SK-N-SH treated with all-trans-retinoic acid at 6 μM for 48 hours (cell line): Measurements from ENCODE around the gene MRPL46.

ENCODE experiments used
- ATAC-seq: fragments of 200-7000 bp; cut with Tn5 transposase; 3 replicates; pipeline ENCODE4 v1.9.1; 2020; ENCODE audit warnings: mild to moderate bottlenecking, moderate library complexity
- CSDC2 ChIP-seq: fragments of 250-450 bp; sonication (Bioruptor Pico); IDR thresholded peaks from 2 replicates; pipeline ENCODE4 v1.5.0; 2020; ENCODE audit warnings: mild to moderate bottlenecking, moderate library complexity
- GLIS3 ChIP-seq: fragments of 250-450 bp; sonication (Bioruptor Pico); IDR thresholded peaks from 2 replicates; pipeline ENCODE4 v1.5.0; 2020; ENCODE audit warnings: mild to moderate bottlenecking, moderate library complexity
- ISL1 ChIP-seq: fragments of 250-450 bp; sonication (Bioruptor Pico); IDR thresholded peaks from 2 replicates; pipeline ENCODE4 v2.1.2; 2022; ENCODE audit warnings: mild to moderate bottlenecking, moderate library complexity
- OSR1 ChIP-seq: fragments of 250-450 bp; sonication (Bioruptor Pico); IDR thresholded peaks from 2 replicates; pipeline ENCODE4 v1.8.0; 2022; ENCODE audit warnings: moderate library complexity, mild to moderate bottlenecking, inconsistent platforms
- PPARA ChIP-seq: fragments of 250-450 bp; sonication (Bioruptor Pico); IDR thresholded peaks from 2 replicates; pipeline ENCODE4 v1.5.0; 2020; ENCODE audit warnings: mild to moderate bottlenecking, borderline replicate concordance
- RARB ChIP-seq: fragments of 250-450 bp; sonication (Bioruptor Pico); IDR thresholded peaks from 2 replicates; pipeline ENCODE4 v1.8.0; 2021; ENCODE audit warnings: mild to moderate bottlenecking, moderate library complexity
- ZC3H10 ChIP-seq: fragments of 250-450 bp; sonication (Bioruptor Pico); IDR thresholded peaks from 2 replicates; pipeline ENCODE4 v1.5.1; 2021; ENCODE audit warnings: mild to moderate bottlenecking, moderate library complexity
- ZFP3 ChIP-seq: fragments of 250-450 bp; sonication (Bioruptor Pico); IDR thresholded peaks from 2 replicates; pipeline ENCODE4 v1.5.0; 2020; ENCODE audit warnings: mild to moderate bottlenecking, moderate library complexity
- ZFP30 ChIP-seq: fragments of 450-650 bp; formaldehyde crosslinking; IDR thresholded peaks from 2 replicates; pipeline ENCODE4 v1.5.0; 2022; ENCODE audit warnings: mild to moderate bottlenecking, moderate library complexity
- ZNF565 ChIP-seq: fragments of 450-650 bp; formaldehyde crosslinking; conservative IDR thresholded peaks from 2 replicates; pipeline ENCODE4 v1.5.0; 2020; ENCODE audit warnings: low read depth, mild to moderate bottlenecking, moderate library complexity
- ZNF8 ChIP-seq: fragments of 450-650 bp; formaldehyde crosslinking; IDR thresholded peaks from 2 replicates; pipeline ENCODE4 v1.5.0; 2020; ENCODE audit warnings: mild to moderate bottlenecking, moderate library complexity
- TF ChIP-seq, protein P1 (sequence below): fragments of 250-450 bp; sonication (Bioruptor Pico); IDR thresholded peaks from 2 replicates; pipeline ENCODE4 v1.8.0; 2020; ENCODE audit warnings: mild to moderate bottlenecking, moderate library complexity, borderline replicate concordance
- TF ChIP-seq, protein P2 (sequence below): fragments of 250-450 bp; sonication (Bioruptor Pico); IDR thresholded peaks from 2 replicates; pipeline ENCODE4 v1.5.1; 2021; ENCODE audit warnings: mild to moderate bottlenecking, moderate library complexity
- TF ChIP-seq, protein P3 (sequence below): fragments of 250-450 bp; sonication (Bioruptor Pico); IDR thresholded peaks from 2 replicates; pipeline ENCODE4 v1.8.0; 2021; ENCODE audit warnings: low read depth, mild to moderate bottlenecking, moderate library complexity, borderline replicate concordance
- TF ChIP-seq, protein P4 (sequence below): fragments of 250-450 bp; sonication (Bioruptor Pico); IDR thresholded peaks from 2 replicates; pipeline ENCODE4 v1.5.1; 2020; ENCODE audit warnings: low read depth, mild to moderate bottlenecking, moderate library complexity
- TF ChIP-seq, protein P5 (sequence below): fragments of 250-450 bp; sonication (Bioruptor Pico); IDR thresholded peaks from 2 replicates; pipeline ENCODE4 v1.5.0; 2020; ENCODE audit warnings: mild to moderate bottlenecking, moderate library complexity

Gene MRPL46

DNA sequence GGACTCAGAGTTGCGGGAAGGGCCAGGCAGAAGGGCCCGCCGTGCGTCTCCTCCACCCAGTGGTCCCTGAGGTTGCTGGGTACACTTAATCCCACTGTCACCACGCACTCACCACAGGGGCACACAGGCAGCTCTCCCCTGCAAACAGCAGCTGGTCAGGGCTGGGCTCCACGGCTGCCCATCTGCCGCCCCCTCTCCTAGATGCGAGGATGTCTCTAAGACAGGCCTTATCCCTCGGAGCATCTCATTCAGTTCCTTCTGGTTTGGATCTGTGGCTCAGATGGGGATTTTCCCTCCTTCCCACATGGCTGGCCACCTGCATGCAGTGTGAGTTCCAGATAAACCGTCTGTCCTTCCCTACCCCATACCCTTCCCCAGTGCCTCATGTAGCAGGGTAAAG, 26.7 kb upstream of the MRPL46 start:
- ATAC-seq = no peak
- TF ChIP-seq, protein P1, sequence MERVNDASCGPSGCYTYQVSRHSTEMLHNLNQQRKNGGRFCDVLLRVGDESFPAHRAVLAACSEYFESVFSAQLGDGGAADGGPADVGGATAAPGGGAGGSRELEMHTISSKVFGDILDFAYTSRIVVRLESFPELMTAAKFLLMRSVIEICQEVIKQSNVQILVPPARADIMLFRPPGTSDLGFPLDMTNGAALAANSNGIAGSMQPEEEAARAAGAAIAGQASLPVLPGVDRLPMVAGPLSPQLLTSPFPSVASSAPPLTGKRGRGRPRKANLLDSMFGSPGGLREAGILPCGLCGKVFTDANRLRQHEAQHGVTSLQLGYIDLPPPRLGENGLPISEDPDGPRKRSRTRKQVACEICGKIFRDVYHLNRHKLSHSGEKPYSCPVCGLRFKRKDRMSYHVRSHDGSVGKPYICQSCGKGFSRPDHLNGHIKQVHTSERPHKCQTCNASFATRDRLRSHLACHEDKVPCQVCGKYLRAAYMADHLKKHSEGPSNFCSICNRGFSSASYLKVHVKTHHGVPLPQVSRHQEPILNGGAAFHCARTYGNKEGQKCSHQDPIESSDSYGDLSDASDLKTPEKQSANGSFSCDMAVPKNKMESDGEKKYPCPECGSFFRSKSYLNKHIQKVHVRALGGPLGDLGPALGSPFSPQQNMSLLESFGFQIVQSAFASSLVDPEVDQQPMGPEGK = no peak
- TF ChIP-seq, all 23 proteins: peak for 0

DNA sequence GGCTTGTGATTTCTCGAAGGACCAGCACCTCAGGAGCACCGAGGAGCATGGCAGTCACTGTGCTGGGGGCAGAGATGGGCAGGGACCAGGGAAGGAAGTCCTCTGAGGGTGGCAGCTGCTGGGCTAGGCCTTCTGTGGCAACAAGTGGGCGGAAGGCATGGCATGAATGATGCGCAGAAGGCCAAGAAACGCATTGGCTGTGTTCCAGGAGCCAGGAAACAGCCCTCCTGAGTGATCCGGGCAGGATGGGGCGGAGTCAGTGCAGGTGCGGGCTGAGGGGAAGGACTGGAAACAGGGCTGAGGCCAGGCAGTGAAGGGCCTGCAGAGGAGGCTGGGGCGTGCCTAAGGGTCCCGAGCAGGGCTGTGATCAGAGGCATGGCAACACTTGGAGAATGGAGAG, 24.0 kb upstream of the MRPL46 start:
- ATAC-seq = no peak
- TF ChIP-seq CSDC2 (CRISPR knock-in tag) (no peak), PPARA (no peak), ZNF8 (no peak), ZC3H10 (no peak), ZNF565 (no peak), OSR1 (CRISPR knock-in tag) (no peak), ISL1 (CRISPR knock-in tag) (no peak), GLIS3 (CRISPR knock-in tag) (no peak), RARB (CRISPR knock-in tag) (no peak)
- TF ChIP-seq, protein P2, sequence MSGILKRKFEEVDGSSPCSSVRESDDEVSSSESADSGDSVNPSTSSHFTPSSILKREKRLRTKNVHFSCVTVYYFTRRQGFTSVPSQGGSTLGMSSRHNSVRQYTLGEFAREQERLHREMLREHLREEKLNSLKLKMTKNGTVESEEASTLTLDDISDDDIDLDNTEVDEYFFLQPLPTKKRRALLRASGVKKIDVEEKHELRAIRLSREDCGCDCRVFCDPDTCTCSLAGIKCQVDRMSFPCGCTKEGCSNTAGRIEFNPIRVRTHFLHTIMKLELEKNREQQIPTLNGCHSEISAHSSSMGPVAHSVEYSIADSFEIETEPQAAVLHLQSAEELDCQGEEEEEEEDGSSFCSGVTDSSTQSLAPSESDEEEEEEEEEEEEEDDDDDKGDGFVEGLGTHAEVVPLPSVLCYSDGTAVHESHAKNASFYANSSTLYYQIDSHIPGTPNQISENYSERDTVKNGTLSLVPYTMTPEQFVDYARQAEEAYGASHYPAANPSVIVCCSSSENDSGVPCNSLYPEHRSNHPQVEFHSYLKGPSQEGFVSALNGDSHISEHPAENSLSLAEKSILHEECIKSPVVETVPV (CRISPR knock-in tag) = no peak
- TF ChIP-seq, protein P3, sequence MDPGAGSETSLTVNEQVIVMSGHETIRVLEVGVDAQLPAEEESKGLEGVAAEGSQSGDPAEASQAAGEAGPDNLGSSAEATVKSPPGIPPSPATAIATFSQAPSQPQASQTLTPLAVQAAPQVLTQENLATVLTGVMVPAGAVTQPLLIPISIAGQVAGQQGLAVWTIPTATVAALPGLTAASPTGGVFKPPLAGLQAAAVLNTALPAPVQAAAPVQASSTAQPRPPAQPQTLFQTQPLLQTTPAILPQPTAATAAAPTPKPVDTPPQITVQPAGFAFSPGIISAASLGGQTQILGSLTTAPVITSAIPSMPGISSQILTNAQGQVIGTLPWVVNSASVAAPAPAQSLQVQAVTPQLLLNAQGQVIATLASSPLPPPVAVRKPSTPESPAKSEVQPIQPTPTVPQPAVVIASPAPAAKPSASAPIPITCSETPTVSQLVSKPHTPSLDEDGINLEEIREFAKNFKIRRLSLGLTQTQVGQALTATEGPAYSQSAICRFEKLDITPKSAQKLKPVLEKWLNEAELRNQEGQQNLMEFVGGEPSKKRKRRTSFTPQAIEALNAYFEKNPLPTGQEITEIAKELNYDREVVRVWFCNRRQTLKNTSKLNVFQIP (CRISPR knock-in tag) = no peak
- TF ChIP-seq, protein P1 = no peak
- TF ChIP-seq, protein P4, sequence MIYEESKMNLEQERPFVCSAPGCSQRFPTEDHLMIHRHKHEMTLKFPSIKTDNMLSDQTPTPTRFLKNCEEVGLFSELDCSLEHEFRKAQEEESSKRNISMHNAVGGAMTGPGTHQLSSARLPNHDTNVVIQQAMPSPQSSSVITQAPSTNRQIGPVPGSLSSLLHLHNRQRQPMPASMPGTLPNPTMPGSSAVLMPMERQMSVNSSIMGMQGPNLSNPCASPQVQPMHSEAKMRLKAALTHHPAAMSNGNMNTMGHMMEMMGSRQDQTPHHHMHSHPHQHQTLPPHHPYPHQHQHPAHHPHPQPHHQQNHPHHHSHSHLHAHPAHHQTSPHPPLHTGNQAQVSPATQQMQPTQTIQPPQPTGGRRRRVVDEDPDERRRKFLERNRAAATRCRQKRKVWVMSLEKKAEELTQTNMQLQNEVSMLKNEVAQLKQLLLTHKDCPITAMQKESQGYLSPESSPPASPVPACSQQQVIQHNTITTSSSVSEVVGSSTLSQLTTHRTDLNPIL (CRISPR knock-in tag) = no peak
- TF ChIP-seq, protein P5, sequence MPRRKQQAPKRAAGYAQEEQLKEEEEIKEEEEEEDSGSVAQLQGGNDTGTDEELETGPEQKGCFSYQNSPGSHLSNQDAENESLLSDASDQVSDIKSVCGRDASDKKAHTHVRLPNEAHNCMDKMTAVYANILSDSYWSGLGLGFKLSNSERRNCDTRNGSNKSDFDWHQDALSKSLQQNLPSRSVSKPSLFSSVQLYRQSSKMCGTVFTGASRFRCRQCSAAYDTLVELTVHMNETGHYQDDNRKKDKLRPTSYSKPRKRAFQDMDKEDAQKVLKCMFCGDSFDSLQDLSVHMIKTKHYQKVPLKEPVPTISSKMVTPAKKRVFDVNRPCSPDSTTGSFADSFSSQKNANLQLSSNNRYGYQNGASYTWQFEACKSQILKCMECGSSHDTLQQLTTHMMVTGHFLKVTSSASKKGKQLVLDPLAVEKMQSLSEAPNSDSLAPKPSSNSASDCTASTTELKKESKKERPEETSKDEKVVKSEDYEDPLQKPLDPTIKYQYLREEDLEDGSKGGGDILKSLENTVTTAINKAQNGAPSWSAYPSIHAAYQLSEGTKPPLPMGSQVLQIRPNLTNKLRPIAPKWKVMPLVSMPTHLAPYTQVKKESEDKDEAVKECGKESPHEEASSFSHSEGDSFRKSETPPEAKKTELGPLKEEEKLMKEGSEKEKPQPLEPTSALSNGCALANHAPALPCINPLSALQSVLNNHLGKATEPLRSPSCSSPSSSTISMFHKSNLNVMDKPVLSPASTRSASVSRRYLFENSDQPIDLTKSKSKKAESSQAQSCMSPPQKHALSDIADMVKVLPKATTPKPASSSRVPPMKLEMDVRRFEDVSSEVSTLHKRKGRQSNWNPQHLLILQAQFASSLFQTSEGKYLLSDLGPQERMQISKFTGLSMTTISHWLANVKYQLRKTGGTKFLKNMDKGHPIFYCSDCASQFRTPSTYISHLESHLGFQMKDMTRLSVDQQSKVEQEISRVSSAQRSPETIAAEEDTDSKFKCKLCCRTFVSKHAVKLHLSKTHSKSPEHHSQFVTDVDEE = no peak

DNA sequence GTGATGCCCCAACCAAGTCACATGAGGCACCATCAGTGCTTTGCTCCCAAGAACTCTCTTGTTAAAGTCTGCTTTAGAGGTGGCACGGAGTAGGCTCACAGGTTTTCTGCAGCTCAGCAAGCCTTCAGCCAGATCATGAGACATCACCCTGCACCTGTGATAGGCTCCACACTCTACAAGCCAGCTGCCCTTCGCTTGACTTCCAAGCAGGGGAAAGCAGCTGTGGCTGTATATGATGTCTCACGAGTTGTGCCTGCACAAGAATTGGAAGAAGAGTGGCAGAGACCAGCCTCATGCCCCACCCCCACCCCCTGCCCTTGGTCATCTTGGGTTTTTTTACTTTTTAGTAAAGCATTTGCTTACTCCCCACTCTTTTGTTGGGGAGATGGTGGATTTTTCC, 22.8 kb upstream of the MRPL46 start:
- ATAC-seq = no peak
- TF ChIP-seq OSR1 (CRISPR knock-in tag) (no peak), ZFP30 (CRISPR knock-in tag) (no peak), ZFP3 (CRISPR knock-in tag) (no peak)

DNA sequence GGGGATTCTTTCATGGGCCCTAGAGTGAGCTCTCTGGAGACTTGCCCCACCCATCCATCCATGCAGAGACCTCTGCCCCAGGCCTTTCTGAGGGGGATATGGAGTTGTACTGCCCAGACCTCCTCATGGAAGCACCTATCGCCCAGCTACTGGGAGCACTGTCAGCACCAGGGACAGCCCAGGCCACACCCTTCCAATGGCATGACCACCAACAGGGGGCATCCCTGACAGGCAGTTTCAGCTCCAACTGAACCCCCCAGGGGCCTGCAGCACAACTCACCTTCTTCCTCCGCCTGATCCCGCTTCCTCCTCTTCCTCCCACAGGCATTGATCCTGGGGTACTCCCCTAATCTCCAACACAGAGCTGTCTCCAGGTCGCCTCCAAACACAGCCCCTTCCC, 22.1 kb upstream of the MRPL46 start:
- no peak for ATAC-seq
- TF ChIP-seq, protein P4 (CRISPR knock-in tag) = no peak
